ENCODE results near the gene ADCY3.
A peak's percentile ranks its signal among the peaks of the same experiment; 100 is the strongest.

Gene ADCY3

DNA sequence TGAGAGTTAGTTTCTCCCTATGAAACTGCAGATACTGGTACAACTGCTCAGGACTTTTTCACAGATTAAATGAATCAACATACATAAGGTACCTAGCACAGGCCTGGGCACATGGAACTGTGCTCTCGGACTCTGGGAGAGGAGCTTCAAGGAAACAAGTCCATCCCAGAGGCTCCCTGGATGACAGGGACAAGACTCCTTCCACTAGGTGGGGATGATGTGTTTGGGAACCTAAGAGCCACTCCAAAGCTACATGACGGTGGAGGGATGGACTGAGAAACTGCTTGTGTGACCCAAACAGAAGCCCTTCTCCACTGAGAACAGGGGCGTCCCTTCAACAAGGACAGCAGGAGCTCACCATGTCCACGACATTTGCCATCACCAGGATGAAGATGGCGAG, 89.7 kb downstream of the ADCY3 start:
- no peak for DNase-seq (ENCODE audit: low read depth)

DNA sequence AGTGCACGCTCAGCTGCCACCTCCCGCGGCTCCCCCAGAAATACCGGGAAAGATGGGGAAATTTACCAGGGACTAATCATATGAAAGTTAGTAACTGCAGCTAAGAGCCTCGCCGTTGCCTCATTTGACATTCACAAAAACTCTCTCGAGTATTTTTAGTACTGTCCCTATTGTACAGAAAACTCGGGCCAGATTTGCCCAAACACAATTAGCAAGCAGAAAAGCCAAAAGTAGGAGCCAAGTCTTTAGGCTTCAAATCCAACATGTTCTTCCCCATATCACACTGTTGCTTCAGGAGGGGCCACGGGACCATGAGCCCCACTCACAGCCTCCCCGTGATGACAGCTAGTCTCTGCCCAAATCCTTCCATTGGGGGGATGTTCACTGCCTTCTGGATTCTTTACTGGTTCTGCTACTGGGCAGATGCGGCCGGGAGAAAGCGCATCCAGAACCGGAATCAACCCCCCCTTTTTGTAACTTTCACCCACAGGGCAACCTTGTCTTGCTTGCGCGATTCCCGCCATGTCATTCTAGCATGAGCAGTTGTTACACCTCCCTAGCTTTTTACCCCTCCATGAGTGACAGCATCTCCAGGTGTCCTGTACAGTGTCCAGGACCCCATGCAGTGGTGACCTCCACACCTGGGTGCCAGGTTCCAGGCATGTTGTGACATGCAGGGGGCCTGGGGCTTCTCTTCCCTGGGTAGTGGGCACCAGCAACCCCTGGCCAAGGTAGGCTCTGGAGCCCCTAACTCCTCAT, 91.6 kb downstream of the ADCY3 start:
- no peak for DNase-seq (ENCODE audit: low read depth)

- DNase-seq (ENCODE audit: low read depth) = peak; percentile 28
Measured at GRCh38 chr2:24827321-24828237, 92.5 kb downstream of the ADCY3 start.

DNA sequence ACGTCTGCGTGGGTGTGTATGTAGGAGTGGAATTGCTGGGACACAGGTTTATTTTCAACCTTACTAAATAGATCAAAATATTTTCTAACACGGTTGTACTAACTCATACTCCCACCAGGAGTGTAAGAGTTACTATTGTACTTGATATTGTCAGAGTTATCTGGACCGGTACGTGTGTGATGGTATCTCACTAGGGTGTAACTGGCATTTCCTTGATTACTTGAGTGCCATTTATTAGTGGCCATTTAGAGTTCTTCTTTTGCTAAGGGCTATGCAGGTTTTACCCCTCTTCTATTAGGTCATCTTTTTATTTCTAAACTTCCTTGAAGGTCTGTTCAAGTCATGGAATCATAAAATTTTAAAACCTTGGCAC, 93.3 kb downstream of the ADCY3 start:
- no peak for DNase-seq (ENCODE audit: low read depth)

DNA sequence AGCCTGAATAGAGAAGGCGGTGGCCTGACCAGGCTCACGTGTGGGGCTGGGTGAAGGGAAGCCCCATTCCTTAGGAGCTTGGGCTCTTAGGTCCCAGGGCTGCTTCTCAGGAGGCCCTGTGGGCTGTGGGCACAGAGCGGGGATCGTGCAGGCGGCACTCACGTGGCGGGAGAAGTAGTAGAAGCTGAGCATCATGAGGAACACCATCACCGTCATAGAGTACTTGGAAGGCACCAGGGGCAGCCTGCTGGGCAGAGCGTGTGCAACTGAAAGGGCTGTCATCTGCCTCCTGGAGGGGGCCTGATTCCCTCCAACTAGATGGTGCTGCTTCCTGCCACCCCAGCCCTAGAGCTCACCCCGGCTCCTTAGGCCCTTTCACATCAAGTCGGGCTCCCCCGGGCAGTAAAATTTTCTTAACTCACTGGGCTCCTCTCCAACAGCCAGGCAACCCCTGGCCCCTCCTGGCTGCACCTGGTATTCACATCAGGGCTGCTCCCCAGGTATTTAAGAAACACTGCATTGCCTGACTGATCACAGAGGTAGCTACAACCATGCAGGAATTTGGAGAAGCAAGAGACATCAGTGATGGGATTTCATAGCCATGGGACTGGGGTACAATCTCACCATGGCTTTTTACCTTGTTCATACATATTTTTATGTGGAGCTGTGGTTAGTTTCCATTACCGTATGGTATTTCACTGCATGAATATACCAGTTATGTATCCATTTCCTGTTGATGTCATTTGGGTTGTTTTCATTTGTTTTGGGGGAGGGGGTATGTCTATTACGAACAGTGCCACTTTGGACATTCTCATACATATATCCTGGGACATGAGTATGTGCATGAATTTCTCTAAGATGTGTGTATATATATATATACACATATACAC, 93.9 kb downstream of the ADCY3 start:
- DNase-seq (ENCODE audit: low read depth) = no peak

GRCh38 chr2:24824966-24825882, 94.8 kb downstream of the ADCY3 start:
- no peak for DNase-seq (ENCODE audit: low read depth)

DNA sequence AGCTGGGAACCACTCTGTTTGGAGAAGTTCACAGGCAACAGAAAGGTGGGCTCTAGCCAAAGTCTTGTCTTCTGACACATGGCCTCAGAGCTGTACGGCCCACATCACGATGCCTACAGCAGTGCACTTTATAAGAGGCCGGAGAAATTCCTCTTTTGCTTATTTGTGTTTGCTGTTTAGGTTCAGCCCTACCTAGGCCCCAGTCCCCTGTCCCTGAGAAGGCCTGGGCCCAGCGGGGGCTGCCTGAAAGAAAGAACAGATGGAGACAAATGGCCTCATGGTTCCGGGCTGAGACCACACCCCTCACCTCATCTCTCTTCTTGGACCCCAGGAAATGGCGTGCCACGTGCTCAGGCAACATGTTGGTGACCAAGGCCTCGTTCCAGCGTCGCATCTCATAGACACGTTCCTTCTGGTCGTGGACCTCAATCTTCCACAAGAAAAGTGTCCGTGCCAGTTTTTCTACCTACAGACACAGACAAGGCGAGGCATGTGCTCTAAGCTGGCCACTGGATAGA, 95.9 kb downstream of the ADCY3 start:
- no peak for DNase-seq (ENCODE audit: low read depth)

DNA sequence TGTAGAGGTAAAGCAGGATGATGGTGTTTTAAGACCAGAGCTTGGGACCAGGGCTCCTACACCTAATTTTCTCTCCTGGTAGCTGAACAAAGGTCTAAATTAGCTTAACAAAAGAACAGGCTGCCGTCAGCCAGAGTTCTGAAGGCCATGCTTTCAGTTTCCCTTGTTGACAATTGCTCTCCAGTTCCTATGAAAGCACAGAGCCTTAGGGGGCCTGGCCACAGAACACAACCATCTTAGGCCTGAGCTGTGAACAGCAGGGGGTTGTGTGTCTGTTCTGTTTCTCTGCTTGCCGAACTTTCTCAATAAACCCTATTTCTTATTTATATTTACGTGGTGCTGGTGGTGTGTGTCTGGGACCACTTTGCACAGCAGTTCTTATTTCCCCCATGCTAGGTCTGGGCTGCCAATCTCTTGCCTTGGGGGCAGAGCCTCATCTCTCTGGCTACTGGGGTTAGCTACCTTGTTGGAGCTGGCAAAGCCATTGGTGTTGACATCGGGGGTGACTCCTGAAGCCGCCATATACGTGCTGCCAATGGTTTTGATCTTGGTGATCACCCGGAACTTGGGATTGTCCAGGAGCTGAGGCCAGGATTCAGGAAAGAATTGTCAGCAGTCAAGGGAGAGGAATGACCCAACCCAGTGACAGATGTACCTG, 97.9 kb downstream of the ADCY3 start:
- no peak for DNase-seq (ENCODE audit: low read depth)

DNA sequence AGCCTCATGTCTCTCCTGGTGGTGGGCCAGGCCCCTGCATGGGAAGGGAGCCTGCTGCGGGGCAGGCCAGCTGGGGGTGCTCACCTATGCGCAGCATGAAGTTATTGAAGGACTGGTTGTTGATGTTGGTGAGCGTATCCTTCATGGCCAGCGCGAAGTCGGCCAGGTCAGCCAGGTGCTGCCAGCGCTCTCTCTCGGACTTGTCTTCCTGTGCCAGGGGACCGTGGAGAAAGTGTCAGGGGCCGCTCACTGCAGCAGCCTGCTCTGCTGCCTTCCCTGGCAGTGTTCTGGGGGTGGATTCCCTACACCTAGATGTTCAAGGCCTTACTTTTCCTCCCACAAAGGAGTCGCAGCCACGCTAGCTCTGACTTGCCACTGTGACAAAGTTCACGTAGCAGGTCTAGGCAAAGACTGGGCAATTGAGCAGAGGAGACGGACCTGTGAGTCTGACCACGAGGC, 98.6 kb downstream of the ADCY3 start:
- no peak for DNase-seq (ENCODE audit: low read depth)

GRCh38 chr2:24820598-24821432, 99.2 kb downstream of the ADCY3 start:
- no peak for DNase-seq (ENCODE audit: low read depth)

DNA sequence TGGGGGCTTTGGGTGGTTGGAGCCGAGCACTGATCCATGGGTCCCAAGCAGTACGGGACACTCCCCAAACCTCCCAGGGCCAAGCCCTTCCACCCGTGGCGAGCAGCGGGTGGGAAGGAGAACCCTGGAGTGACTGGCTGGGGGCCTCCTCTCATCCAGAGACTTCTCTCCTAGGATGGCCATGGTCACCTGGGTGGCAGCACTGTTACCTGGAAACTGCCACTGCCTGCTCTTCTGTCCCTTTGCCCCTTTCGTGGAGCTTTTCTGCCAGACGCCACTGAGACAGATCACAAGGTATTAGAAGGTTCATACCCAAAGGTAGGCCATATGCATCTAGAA, 99.9 kb downstream of the ADCY3 start:
- no peak for DNase-seq (ENCODE audit: low read depth)

GRCh38 chr2:24819442-24820174, 100.4 kb downstream of the ADCY3 start:
- DNase-seq (ENCODE audit: low read depth) = no peak

GRCh38 chr2:24818721-24819167, 101.3 kb downstream of the ADCY3 start:
- no peak for DNase-seq (ENCODE audit: low read depth)

DNA sequence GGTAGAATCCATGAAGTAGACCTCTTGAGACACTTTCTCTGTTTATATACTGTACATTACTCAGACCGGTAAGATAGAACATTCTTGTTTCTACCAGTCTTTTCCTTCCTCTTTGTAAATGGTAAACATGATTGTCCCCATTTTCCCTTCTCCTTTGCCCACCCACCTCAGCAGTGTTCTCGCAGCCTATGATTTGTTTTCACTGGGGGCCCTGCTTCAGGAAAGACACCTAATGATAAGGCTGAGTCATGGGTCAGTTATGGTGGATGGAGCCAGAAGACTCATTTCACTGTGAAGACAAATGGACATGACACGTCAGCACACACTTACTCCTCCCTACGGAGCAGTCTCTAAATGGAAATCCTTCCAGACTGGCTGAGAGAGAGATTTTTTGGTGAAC, 103.2 kb downstream of the ADCY3 start:
- DNase-seq (ENCODE audit: low read depth) = no peak

GRCh38 chr2:24816404-24816803, 103.6 kb downstream of the ADCY3 start:
- DNase-seq (ENCODE audit: low read depth) = no peak

- DNase-seq (ENCODE audit: low read depth) = no peak
Measured at GRCh38 chr2:24815171-24815570, 104.9 kb downstream of the ADCY3 start.

GRCh38 chr2:24814516-24814915, 105.5 kb downstream of the ADCY3 start:
- no peak for DNase-seq (ENCODE audit: low read depth)

DNA sequence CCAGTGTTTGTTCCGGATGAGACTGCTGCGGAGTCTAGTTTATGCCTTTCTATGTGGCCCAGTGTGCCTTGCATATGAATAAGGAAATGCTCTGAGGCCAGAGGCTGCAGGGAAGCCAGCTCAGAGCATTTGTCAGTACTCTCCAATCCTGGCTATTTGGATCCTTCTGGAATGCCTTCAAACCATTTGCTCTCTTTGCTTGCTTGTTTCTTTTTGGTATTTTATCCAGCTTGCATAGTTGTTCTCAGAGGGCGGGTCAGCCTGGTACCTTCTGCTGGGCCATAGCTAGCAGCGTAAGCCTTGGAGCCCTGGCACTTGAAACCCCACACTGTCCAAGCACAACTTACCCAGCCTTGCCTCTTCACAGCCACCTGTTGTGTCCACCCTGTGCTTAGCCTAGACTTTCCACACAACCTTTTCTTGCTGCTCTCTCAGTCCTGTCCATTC, 106.3 kb downstream of the ADCY3 start:
- no peak for DNase-seq (ENCODE audit: low read depth)
